HepG2 (cell line): ENCODE results near the gene ANKRD39. TPM values are rescaled to one million over a fixed set of nuclear protein-coding genes. Genes with fewer than 3 reads are reported as not detected.

ENCODE experiments used
- ATAC-seq: fragments of 200-7000 bp; cut with Tn5 transposase; 3 replicates; pipeline ENCODE4 v1.9.1; 2020; ENCODE audit warnings: mild to moderate bottlenecking, moderate library complexity
- BruUV-seq: library from RNA; stranded (reverse); fragments of 400-500 nt; replicated peaks from 2 replicates; lab custom pipeline; 2021; lab: Mats Ljungman, UMichigan
- CTCF ChIA-PET: fragments of 300-600 bp; formaldehyde crosslinking; extraction: SDS; loops from one replicate; lab custom pipeline; 2021; ENCODE audit warnings: low total read pairs, inconsistent platforms, low intra/inter-chr PET ratio; lab: Yijun Ruan, JAX
- POLR2A ChIA-PET: fragments of 350-600 bp; sonication (Branson Sonifier 250); formaldehyde crosslinking; loops from one replicate; lab custom pipeline; 2020; ENCODE audit warnings: antibody characterized with exemption, inconsistent platforms; lab: Yijun Ruan, JAX
- DNase-seq: peaks from one replicate; pipeline ENCODE4 v3.0.0-alpha.2; 2015; ENCODE audit warnings: low spot score
- FAIRE-seq: peaks from 3 replicates; lab custom pipeline; 2011; peaks lifted over from hg19 to GRCh38; lab: Jason Lieb, UNC
- H2AFZ ChIP-seq: one replicate; pipeline ENCODE4 v1.6.1; 2011; ENCODE audit warnings: low read length, inconsistent platforms
- H3K27ac ChIP-seq: fragments of 300-600 bp; 3 replicates; pipeline ENCODE4 v1.8.0; 2011; ENCODE audit warnings: mixed run types, mild to moderate bottlenecking, mixed read lengths, low read length, inconsistent platforms; ENCODE audit not compliant: insufficient read depth; ENCODE audit errors: extremely low read length
- H3K27me3 ChIP-seq, 2 experiments: fragments of 200-600 bp in 1 of 2; 2 replicates in 1 of 2; 3 replicates in 1 of 2; pipeline versions ENCODE4 v1.6.0 to v1.8.0; 2011; ENCODE audit warnings: low read length in 2 of 2, mild to moderate bottlenecking in 2 of 2, moderate library complexity in 2 of 2, inconsistent platforms in 1 of 2; ENCODE audit not compliant: insufficient read depth in 2 of 2, control insufficient read depth in 1 of 2
- H3K36me3 ChIP-seq, 2 experiments: fragments of 200-600 bp in 1 of 2; replicated peaks in 1 of 2; 2 replicates in 1 of 2; 3 replicates in 1 of 2; pipeline versions ENCODE4 v1.5.1 to v1.8.0; 2011; ENCODE audit warnings: low read length in 2 of 2, inconsistent platforms in 1 of 2; ENCODE audit not compliant: insufficient read depth in 2 of 2, control insufficient read depth in 1 of 2
- H3K4me1 ChIP-seq: 2 replicates; pipeline ENCODE4 v1.5.1; 2012; ENCODE audit warnings: low read length, inconsistent platforms; ENCODE audit not compliant: insufficient read depth
- H3K4me2 ChIP-seq: 2 replicates; pipeline ENCODE4 v1.6.0; 2011; ENCODE audit warnings: low read depth, low read length, inconsistent platforms
- H3K4me3 ChIP-seq, 3 experiments: fragments of 200-600 bp in 1 of 3; sonication (generic), shearing (Covaris generic) in 1 of 3; replicated peaks in 1 of 3; 2 replicates each; pipeline ENCODE4 v1.5.1; 2011 to 2016; ENCODE audit warnings: low read length in 3 of 3, inconsistent platforms in 2 of 3, low read depth in 2 of 3, mild to moderate bottlenecking in 2 of 3, control low read depth in 1 of 3, mixed read lengths in 1 of 3; ENCODE audit not compliant: insufficient read depth in 1 of 3
- H3K79me2 ChIP-seq: one replicate; pipeline ENCODE4 v1.6.1; 2011; ENCODE audit warnings: low read length, inconsistent platforms; ENCODE audit not compliant: insufficient read depth
- H3K9ac ChIP-seq: 2 replicates; pipeline ENCODE4 v1.6.0; 2011; ENCODE audit warnings: mild to moderate bottlenecking, low read depth, low read length, inconsistent platforms; ENCODE audit not compliant: insufficient read depth
- H3K9me3 ChIP-seq: 2 replicates; pipeline ENCODE4 v1.5.1; 2012; ENCODE audit warnings: mild to moderate bottlenecking, low read length
- H4K20me1 ChIP-seq: 2 replicates; pipeline ENCODE4 v1.6.0; 2011; ENCODE audit warnings: inconsistent platforms, mild to moderate bottlenecking, low read length, moderate library complexity; ENCODE audit not compliant: insufficient read depth
- AGO2 ChIP-seq: fragments of 200-400 bp; formaldehyde crosslinking; optimal IDR thresholded peaks from 2 replicates; pipeline ENCODE3; 2017; ENCODE audit warnings: mild to moderate bottlenecking, low read depth, low read length, moderate library complexity
- HES4 ChIP-seq: sonication (generic); formaldehyde crosslinking; IDR thresholded peaks from 2 replicates; pipeline ENCODE4 v1.9.0; 2021; ENCODE audit warnings: mild to moderate bottlenecking, missing genetic modification reagents, borderline replicate concordance
- POLR2G ChIP-seq: fragments of 200-400 bp; formaldehyde crosslinking; IDR thresholded peaks from 2 replicates; pipeline ENCODE4 v1.6.1; 2018; ENCODE audit warnings: mild to moderate bottlenecking, low read depth, low read length, moderate library complexity
- RBM22 ChIP-seq: fragments of 200-400 bp; formaldehyde crosslinking; optimal IDR thresholded peaks from 2 replicates; pipeline ENCODE3; 2017; ENCODE audit warnings: mild to moderate bottlenecking, low read length, moderate library complexity
- REST ChIP-seq, 2 experiments: IDR thresholded peaks; 2 replicates each; pipeline ENCODE4 v1.6.1; 2011 to 2012; ENCODE audit warnings: low read length in 2 of 2, borderline replicate concordance in 1 of 2, low read depth in 1 of 2, mild to moderate bottlenecking in 1 of 2, moderate library complexity in 1 of 2
- ZNF276 ChIP-seq: sonication (generic); formaldehyde crosslinking; IDR thresholded peaks from 2 replicates; pipeline ENCODE4 v1.4.0; 2020; ENCODE audit warnings: mild to moderate bottlenecking, low read depth, missing genetic modification reagents
- WGBS: methylation state at CpG from one replicate; pipeline ENCODE4 v1.1.6; 2017; ENCODE audit warnings: low lambda C conversion rate; 5-methylcytosine and 5-hydroxymethylcytosine counted together
- in situ Hi-C: cut with HindIII; loops from 2 replicates; pipeline ENCODE4 v1.10.0; 2017; ENCODE audit warnings: low pct_unique_long_range_greater_than_20kb; ENCODE audit not compliant: extremely low pct_ligation_motif_present
- intact Hi-C: fragments of 100-400 bp; cut with micrococcal nuclease; formaldehyde crosslinking; loops from one replicate; pipeline ENCODE4 v1.10.0; 2022; ENCODE audit not compliant: unreplicated experiment
- polyA plus RNA-seq, 8 experiments: library from polyadenylated mRNA; depleted of rRNA in 3 of 8; stranded (reverse) in 7 of 8; unstranded in 1 of 8; fragments of >200 nt; fragmentation: Illumina TruSeq in 4 of 8; extraction: Trizol in 4 of 8; gene quantifications; 2 replicates each; pipeline versions ENCODE4 v1.2.1 to v1.2.3, GENCODE V29; 2011 to 2016; ENCODE audit warnings: low read depth in 4 of 8, missing spikeins in 1 of 8, mixed read lengths in 1 of 8; ENCODE audit not compliant: insufficient read depth in 1 of 8
- total RNA-seq, 5 experiments: library from RNA; depleted of rRNA; stranded (reverse); fragments of >200 nt; fragmentation: Illumina TruSeq; extraction: Trizol; gene quantifications; 2 replicates each; pipeline ENCODE4 v1.2.3, GENCODE V29; 2016; ENCODE audit warnings: low read depth in 1 of 5

Gene ANKRD39
- total and polyA plus RNA-seq, 2 of the 13 experiments (the other 11 are each of a cell fraction or from before 2014, with no cell fraction given), result 23.2 to 24.8 TPM

GRCh38 chr2:96831679-96832078 lies 26.1 kb downstream of the ANKRD39 start:
- Histone ChIP-seq H3K9ac (no peak overlapping the region), H3K36me3 (peaks cover 59 to 75% of the 10 kb centered on the region in 2 experiments), H4K20me1 (peaks cover 8% of the 10 kb centered on the region; the same call in 1 of the 2 replicates), H3K79me2 (no peaks in the 10 kb centered on the region), H2AFZ (no peak overlapping the region), H3K4me1 (no peaks in the 10 kb centered on the region), H3K9me3 (no peaks in the 10 kb centered on the region), H3K27me3 (no peaks in the 10 kb centered on the region), H3K4me3 (no peak overlapping the region), H3K4me2 (no peak overlapping the region), H3K27ac (no peak overlapping the region)
- ATAC-seq (0 out of 3 replicates have a peak, but pooled peaks have one; percentile 6), DNase-seq (no peak), FAIRE-seq (no peak)
- WGBS, result 98% methylated on average over 10 of the region's 10 CpGs
- POLR2A ChIA-PET, result interaction anchor here (0.7 kb wide), 1 partner anchor 12 kb away, joined by 3 read pairs; no protein-coding TSS in a partner anchor
- BruUV-seq, result no TSS peak
- TF ChIP-seq HES4 (CRISPR knock-in tag) (no peak), REST (IDR thresholded peaks at IDR 0.05; ENCODE audit: borderline replicate concordance in 1 of 2, low read depth in 1 of 2, low read length in 2 of 2) (peak; percentile 34 to 85)
- intact Hi-C loops (no loop called here), in situ Hi-C loops (no loop called here)
- CTCF ChIA-PET, result no interaction called here

GRCh38 chr2:96830044-96830562 lies 27.7 kb downstream of the ANKRD39 start:
- Histone ChIP-seq H3K4me1 (no peaks in the 10 kb centered on the region), H3K4me3 (no peak overlapping the region), H3K36me3 (peaks cover 65 to 89% of the 10 kb centered on the region in 2 experiments), H3K27ac (no peak overlapping the region), H2AFZ (no peak overlapping the region), H3K27me3 (no peaks in the 10 kb centered on the region), H3K4me2 (no peak overlapping the region), H3K79me2 (peaks cover 6% of the 10 kb centered on the region), H3K9me3 (no peaks in the 10 kb centered on the region), H3K9ac (no peak overlapping the region), H4K20me1 (peaks cover 15% of the 10 kb centered on the region)
- DNase-seq, result no peak
- no TSS peak for BruUV-seq
- ATAC-seq, result no peak
- peak; percentile 27 for TF ChIP-seq AGO2
- no peak for TF ChIP-seq ZNF276 (CRISPR knock-in tag)
- peak; percentile 56 for TF ChIP-seq RBM22
- TF ChIP-seq POLR2G, result no peak
- FAIRE-seq, result no peak
- ChIA-PET POLR2A (no interaction called here), CTCF (no interaction called here)
- WGBS, result 95% methylated on average over 5 of the region's 5 CpGs
- intact Hi-C loops, result no loop called here
- in situ Hi-C loops, result no loop called here
